Ectodermal cell (in vitro differentiated cells): ENCODE data around the gene MBNL1.

Source experiments
- H3K27ac ChIP-seq: 2 replicates; pipeline ENCODE4 v1.7.0; 2013; ENCODE audit warnings: mild to moderate bottlenecking, low read depth, low read length; ENCODE audit not compliant: insufficient read depth, poor library complexity, severe bottlenecking
- H3K27me3 ChIP-seq: 2 replicates; pipeline ENCODE4 v1.7.0; 2013; ENCODE audit warnings: mild to moderate bottlenecking, low read length; ENCODE audit not compliant: insufficient read depth, control insufficient read depth, poor library complexity, severe bottlenecking
- H3K36me3 ChIP-seq: one replicate; pipeline ENCODE4 v1.7.0; 2013; ENCODE audit warnings: low read length; ENCODE audit not compliant: control insufficient read depth, insufficient read depth
- H3K4me1 ChIP-seq: one replicate; pipeline ENCODE4 v1.7.0; 2013; ENCODE audit warnings: low read length; ENCODE audit not compliant: control insufficient read depth, insufficient read depth
- H3K4me3 ChIP-seq: 2 replicates; pipeline ENCODE4 v1.7.0; 2013; ENCODE audit warnings: low read depth, low read length, control low read depth; ENCODE audit not compliant: insufficient read depth
- H3K9me3 ChIP-seq: 2 replicates; pipeline ENCODE4 v1.7.0; 2013; ENCODE audit warnings: mild to moderate bottlenecking, low read length, moderate library complexity; ENCODE audit not compliant: control insufficient read depth
- WGBS, 2 experiments: methylation state at CpG; one replicate each; pipeline ENCODE4 v1.1.7; 2013; ENCODE audit warnings: missing lambda C conversion rate in 2 of 2; 5-methylcytosine and 5-hydroxymethylcytosine counted together

The MBNL1 gene

GRCh38 chr3:152283492-152284381 lies 15.0 kb downstream of the MBNL1 start:
- Histone ChIP-seq H3K4me1 (no peaks in the 10 kb centered on the region), H3K9me3 (no peaks in the 10 kb centered on the region), H3K27ac (no peak overlapping the region), H3K27me3 (no peaks in the 10 kb centered on the region), H3K4me3 (no peak overlapping the region), H3K36me3 (no peaks in the 10 kb centered on the region)
- WGBS, 2 experiments: no CpG with 5 or more reads among the region's 2 CpGs

- Histone ChIP-seq H3K4me3 (no peak overlapping the region), H3K27ac (no peak overlapping the region), H3K27me3 (no peaks in the 10 kb centered on the region), H3K36me3 (no peaks in the 10 kb centered on the region), H3K4me1 (no peaks in the 10 kb centered on the region), H3K9me3 (no peaks in the 10 kb centered on the region)
- WGBS, 2 experiments: 97 to 100% methylated on average over 2 to 3 of the region's 3 CpGs
Measured at GRCh38 chr3:152284906-152285305, 16.2 kb downstream of the MBNL1 start.

- 95 to 96% methylated on average over 5 of the region's 5 CpGs for WGBS, 2 experiments
- H3K27me3 ChIP-seq: no peaks in the 10 kb centered on the region
Measured at GRCh38 chr3:152285509-152285908, 16.8 kb downstream of the MBNL1 start.

GRCh38 chr3:152287898-152288576 lies 19.3 kb downstream of the MBNL1 start:
- Histone ChIP-seq H3K9me3 (no peaks in the 10 kb centered on the region), H3K27ac (no peak overlapping the region), H3K4me3 (no peak overlapping the region), H3K4me1 (no peaks in the 10 kb centered on the region), H3K27me3 (no peaks in the 10 kb centered on the region), H3K36me3 (no peaks in the 10 kb centered on the region)
- 93 to 100% methylated on average over 4 to 5 of the region's 6 CpGs for WGBS, 2 experiments

More at GRCh38 chr3:152285509-152285908, 16.8 kb downstream of the MBNL1 start:
- Histone ChIP-seq H3K9me3 (no peaks in the 10 kb centered on the region), H3K27ac (no peak overlapping the region), H3K36me3 (no peaks in the 10 kb centered on the region), H3K4me1 (no peaks in the 10 kb centered on the region), H3K4me3 (no peak overlapping the region)

DNA sequence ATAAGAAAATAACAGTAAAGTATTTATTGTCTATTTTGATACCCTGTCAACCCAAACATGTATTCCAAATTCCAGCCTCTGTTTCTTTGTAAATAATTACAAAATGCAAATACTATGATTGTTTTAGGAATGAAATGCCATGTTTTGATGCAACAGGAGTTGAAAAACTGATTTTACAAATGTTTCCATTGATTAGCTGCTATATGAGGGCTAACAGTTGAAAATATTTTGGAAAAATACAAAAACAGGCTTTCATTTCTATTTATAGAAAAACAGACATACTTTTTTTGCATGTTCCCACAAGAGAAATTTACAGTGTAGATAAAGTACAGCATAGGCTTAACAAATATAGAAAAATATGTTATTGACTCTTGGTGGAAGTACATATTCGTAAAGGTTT lies 20.0 kb downstream of the MBNL1 start:
- no peak overlapping the region for H3K4me3 ChIP-seq
- H3K9me3 ChIP-seq: no peaks in the 10 kb centered on the region
- no peaks in the 10 kb centered on the region for H3K4me1 ChIP-seq
- H3K27ac ChIP-seq: no peak overlapping the region
- H3K36me3 ChIP-seq: no peaks in the 10 kb centered on the region
- WGBS, 2 experiments: no CpG with 5 or more reads among the region's 1 CpG
- no peaks in the 10 kb centered on the region for H3K27me3 ChIP-seq

DNA sequence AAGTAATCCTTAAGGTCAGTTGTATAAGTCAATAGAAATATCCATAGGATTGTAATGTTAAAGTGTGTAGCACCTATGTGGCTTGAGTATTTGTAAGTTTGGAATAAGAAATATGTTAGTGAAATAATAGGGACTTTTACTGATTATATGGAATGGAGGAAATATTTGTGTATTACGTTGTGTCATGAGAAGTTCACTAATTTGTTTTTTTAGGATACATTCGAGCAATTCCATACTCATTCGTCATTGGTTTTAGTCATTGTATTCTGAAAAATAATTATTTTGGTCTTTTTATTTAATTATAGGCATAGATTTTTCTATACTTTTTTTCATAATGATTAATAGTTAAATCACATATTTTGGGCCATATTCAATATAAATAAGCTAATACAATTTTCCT lies 21.0 kb downstream of the MBNL1 start:
- Histone ChIP-seq H3K36me3 (no peaks in the 10 kb centered on the region), H3K4me3 (no peak overlapping the region), H3K9me3 (no peaks in the 10 kb centered on the region), H3K27me3 (no peaks in the 10 kb centered on the region), H3K4me1 (no peaks in the 10 kb centered on the region), H3K27ac (no peak overlapping the region)
- WGBS, 2 experiments: 96 to 100% methylated on average over 1 of the region's 3 CpGs

DNA sequence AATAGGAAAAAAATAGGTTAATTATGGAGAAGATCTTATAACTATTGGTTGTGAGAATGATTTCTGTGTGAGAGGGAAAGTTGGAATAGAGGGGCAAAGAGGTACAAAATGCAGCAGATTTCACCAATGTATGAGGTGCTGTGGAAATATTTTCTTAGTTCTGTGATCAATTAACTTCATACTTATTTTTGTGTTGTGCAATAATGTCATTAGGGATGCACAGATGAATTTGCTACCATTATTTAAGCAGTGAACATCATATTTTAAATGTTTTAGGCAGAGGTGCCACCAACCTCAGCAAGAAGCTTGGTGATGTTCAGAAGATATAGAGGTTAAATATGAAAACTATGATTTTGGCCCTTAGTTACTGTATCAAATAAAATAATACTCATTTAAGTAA lies 21.6 kb downstream of the MBNL1 start:
- H3K9me3 ChIP-seq: no peaks in the 10 kb centered on the region
- H3K4me3 ChIP-seq: no peak overlapping the region
- no peaks in the 10 kb centered on the region for H3K27me3 ChIP-seq
- H3K36me3 ChIP-seq: no peaks in the 10 kb centered on the region
- no peak overlapping the region for H3K27ac ChIP-seq
- H3K4me1 ChIP-seq: no peaks in the 10 kb centered on the region

GRCh38 chr3:152291238-152291637 lies 22.5 kb downstream of the MBNL1 start:
- Histone ChIP-seq H3K27ac (no peak overlapping the region), H3K36me3 (no peaks in the 10 kb centered on the region), H3K27me3 (no peaks in the 10 kb centered on the region), H3K9me3 (no peaks in the 10 kb centered on the region), H3K4me1 (no peaks in the 10 kb centered on the region), H3K4me3 (no peak overlapping the region)
- 95 to 100% methylated on average over 4 of the region's 5 CpGs for whole genome bisulfite sequencing, 2 experiments

DNA sequence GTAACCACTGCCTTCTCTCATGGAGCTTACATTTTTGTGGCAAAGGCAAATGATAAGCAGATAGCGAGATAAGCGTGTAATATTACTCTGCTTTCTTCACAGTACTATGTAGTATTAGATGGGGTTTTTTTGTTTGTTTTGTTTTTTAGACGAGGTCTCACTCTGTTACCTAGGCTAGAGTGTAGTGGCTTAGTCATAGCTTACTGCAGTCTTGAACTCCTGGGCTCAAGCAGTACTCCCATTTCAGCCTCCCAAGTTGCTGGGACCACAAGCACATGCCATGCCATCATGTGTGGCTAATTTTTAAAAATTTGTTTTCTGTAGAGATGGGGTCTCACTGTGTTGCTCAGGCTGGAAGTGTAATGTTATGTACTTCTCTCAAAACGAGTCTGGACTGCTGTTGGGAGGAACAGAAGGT lies 22.9 kb downstream of the MBNL1 start:
- Histone ChIP-seq H3K9me3 (no peaks in the 10 kb centered on the region), H3K36me3 (no peaks in the 10 kb centered on the region), H3K27me3 (no peaks in the 10 kb centered on the region), H3K27ac (no peak overlapping the region), H3K4me3 (no peak overlapping the region), H3K4me1 (no peaks in the 10 kb centered on the region)
- WGBS, 2 experiments: 92 to 95% methylated on average over 4 of the region's 4 CpGs

GRCh38 chr3:152292366-152292765 lies 23.6 kb downstream of the MBNL1 start:
- no peaks in the 10 kb centered on the region for H3K36me3 ChIP-seq
- WGBS, 2 experiments: 95 to 97% methylated on average over 3 of the region's 3 CpGs
- H3K27me3 ChIP-seq: no peaks in the 10 kb centered on the region
- no peaks in the 10 kb centered on the region for H3K4me1 ChIP-seq
- H3K27ac ChIP-seq: no peak overlapping the region
- H3K9me3 ChIP-seq: no peaks in the 10 kb centered on the region
- no peak overlapping the region for H3K4me3 ChIP-seq
